GM10847 (cell line): Measurements from ENCODE around the gene SLC6A4.

Source experiments
- POLR2A ChIP-seq: IDR thresholded peaks from 2 replicates; pipeline ENCODE4 v1.6.1; 2011; ENCODE audit not compliant: insufficient read length; ENCODE audit errors: extremely low read depth

SLC6A4 gene

DNA sequence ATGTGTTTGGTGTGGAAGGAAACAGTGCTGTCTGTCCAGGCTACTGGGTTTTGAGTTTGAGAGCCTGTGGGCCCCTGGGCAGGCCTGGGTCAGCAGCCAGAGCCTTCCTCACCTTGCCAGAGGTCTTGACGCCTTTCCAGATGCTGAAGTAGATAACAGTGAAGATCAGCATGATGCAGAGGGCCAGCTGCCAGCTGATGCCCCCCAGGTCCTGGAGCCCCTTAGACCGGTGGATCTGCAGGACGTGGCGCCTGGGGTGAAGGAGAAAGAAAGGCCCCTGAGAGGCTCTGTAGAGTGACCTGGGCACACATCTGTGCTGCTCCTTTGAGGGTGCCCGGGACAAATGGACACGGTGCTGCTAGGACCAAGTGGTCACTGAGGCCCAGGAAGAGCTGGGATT, 18.4 kb downstream of the SLC6A4 start:
- no peak for TF ChIP-seq POLR2A

DNA sequence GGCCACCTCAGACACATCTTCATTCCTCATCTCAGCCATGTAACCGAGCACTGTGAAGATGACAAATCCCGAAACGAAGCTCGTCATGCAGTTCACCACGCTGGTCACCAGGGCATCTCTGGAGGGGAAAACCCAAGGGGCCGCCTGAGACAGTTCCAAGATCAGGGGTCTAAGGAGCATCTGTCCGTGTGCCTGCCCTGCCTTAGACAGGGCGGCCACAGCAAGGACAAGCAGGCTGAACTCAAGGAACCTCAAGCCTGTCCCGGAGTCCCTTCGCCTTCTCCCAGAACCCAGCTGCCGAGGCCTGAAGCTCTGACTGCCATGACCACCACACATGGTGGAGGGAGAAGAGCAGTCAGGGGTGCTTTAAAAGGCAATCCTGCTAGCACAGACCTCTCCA, 22.7 kb downstream of the SLC6A4 start:
- TF ChIP-seq POLR2A, result no peak

DNA sequence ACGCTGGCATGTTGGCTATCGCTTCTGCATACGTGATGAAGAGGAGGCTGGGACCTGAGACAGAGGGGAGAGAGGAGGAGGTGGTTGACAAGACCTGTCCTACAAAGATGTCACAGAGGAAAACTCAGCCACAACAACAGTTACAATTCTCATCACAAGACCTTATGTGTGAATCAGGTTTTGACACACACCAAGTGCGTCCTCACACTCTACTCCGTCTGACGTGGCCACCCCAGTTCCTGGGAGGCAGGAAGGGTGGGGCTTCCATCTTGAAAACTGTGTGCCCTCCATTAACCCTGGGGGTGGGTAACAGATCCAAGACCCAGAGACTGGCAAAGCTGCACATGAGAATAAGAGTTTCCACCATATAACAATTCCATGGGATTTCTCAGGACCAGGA, 24.1 kb downstream of the SLC6A4 start:
- no peak for TF ChIP-seq POLR2A

DNA sequence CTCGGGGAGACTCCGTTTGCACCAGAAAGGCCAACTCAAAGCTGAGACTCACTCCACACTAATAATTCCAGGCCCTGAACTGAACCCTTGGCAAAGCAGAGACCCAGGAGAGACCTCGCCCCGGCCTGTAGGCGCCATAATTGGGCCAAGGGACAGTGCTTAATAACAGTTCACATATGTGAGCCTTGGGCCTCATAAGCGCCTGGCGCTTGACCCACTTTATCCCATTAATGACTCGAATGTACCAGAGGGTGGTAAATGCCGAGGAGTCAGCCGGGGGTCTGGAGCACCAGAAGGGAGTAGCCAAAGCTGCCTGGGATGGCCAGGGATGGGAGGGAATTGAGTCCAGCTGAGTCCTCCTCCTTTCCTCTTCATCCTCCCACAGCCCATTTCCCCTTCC, 24.6 kb downstream of the SLC6A4 start:
- no peak for TF ChIP-seq POLR2A

DNA sequence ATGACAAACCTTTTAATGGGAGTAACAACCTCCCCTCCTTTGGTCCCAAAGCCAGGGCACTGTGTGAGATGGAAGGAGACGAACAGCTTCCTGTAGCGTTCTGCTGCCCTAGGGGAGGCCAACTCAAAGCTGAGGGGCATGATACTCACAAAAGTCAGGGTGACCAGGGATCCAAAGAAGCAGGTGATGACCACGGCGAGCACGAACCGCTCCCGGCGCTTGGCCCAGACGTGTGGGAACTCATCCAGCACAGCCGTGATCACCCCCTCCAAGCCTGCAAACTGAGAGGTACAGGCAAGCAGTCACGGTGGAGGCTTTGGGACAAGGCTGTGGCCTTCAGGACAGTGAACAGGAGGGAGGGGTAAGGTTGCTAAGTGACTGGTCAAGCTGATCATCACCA, 25.1 kb downstream of the SLC6A4 start:
- no peak for TF ChIP-seq POLR2A

DNA sequence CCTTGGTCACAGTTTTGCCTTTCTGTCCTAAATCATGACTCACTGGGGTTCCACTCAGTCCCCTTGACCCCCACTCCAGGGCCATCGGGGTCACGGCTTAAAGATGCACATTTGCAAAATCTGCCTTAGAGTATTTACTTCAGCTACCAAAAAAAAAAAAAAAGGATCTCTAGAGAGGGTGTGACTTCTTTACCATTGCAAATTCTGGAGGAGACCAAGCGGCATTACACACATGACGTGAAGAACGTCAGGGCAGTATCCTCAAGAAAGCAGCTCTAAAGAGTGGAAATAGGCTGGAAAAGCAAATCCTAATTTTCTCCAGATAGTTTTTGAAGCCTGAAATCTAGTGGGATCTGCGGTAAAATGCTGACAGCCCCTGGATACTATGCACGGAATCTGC, 25.6 kb downstream of the SLC6A4 start:
- no peak for TF ChIP-seq POLR2A

DNA sequence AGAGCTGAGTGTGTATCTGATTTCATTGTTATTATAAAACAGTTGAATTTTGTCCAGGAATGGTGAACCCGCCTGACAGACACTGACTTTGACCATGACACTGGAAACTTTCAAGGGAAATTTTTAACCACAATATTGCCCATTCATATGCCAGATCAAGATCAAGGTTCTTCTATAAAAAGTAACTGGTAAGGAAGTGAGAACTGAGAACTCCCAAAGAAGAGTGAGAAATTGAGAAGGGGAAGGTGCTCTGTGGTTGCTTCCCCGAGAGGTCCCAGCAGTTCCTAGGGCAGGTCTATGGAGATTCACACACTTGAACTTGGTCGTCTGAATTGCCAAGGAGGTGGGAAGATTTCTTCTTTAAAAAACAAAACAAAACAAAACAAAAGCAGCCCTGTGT, 27.3 kb downstream of the SLC6A4 start:
- TF ChIP-seq POLR2A, result no peak

DNA sequence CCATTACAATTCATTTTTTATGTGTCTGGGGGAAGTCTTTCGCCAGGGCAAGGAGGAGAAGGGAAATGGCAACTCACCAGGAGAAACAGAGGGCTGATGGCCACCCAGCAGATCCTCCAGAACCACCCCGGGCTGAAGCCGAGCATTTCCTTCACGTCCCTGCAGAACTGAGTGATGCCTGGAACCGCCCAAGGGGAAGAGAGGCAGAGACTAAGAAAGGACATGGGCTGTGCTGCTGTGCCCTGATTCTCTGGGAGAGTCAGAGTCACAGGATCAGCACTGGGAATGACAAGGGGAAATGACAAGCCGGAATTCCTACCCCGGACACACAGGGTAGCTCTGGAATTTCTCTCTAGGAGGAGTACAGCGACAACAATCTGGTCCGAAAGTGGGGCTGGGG, 27.8 kb downstream of the SLC6A4 start:
- TF ChIP-seq POLR2A, result no peak

DNA sequence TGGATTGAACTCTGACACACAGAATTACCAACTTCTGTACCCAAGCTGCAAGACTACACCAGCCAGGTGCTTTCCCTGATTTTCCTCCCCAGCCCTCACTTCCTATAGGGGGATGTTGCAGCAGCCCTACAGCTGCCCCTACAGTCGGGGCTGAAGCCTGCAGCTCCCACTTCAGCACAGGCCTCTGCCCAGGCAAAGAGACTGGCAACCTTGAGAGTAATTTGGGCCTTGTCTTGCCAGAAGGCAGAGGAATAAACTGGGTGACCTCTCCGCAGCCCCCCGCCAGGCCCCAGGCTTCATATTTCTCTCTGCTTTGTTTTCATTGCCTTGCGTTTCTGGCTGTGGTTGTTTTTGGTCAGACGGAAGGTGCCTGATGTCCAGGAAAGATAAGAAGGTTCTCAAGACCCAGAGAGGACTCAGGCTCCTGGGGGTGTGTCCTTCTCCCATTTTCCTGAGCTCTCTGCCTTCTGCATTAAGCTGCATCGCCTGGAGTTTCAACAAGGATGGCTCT, 32.0 kb downstream of the SLC6A4 start:
- no peak for TF ChIP-seq POLR2A

DNA sequence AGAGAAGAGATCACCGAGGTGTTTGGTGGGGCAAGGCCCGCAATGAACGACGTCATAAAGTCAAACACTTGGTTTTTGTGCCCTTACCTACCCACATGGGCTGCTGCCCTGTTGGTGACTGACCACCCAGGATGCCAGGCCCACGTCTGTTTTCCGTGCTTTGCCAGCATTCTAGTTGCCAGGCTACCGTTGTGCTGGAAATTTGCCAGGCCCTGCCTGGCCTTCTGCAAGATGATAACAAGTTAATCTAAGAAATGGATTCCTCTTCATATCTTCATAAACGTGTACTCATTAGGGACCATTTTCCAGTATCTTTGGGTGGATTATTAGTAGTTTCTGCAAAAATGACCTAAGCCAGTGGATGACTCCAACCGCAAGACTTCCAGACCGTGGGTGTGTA, 35.4 kb downstream of the SLC6A4 start:
- no peak for TF ChIP-seq POLR2A

DNA sequence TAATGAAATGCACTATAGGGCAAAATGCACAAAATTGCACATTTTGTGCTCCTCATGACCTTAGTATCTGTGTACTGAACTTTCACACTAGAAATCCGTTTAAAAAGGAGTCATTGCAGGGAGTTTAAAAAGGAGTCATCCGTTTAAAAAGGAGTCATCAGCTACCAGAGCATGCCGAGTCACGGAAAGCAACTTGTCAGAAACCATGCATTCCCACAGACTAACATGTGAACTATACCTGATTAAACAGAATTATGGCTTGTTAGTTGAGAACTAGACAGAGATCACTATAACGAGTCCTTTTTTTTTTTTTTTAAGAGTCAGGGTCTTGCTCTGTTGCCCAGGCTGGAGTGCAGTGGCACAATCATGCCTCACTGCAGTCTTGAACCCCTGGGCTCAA, 35.9 kb downstream of the SLC6A4 start:
- no peak for TF ChIP-seq POLR2A

DNA sequence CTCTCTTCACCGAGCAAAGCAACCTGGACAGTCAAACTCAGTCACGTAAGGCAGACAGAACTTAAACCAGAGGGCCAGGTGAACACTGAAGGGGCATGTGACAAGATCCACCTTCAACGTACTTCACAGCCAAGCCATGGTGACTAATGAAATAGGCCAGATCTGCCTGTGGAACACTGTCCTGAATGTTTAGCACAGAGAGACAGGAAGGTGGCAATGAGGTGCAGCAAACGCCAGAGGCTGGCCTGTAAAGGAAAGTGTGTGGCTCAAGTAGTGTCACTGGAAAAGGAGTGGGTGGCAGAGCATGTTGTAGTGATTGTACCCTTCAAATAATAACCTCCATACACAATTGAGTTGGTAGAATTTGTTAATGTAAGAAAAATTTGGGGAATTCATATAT, 38.1 kb downstream of the SLC6A4 start:
- TF ChIP-seq POLR2A, result no peak

DNA sequence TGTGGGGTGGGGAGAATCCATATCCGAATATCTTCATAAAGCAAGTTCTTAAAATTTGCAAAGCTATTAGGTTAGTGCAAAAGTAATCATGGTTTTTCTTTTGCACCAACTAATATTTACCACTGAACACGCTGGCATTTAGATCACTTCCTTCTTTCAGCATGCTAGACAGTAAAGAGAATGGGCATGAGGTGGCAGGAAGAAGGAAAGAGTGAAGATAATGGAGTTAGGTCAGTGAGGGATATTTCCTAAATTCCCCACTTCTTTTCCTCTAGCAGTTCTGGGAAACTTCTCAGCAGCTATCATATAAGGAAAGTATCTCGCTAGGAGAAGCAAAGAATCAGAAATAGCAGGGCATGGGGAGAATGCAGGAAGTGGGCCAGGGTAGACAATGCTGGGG, 39.0 kb downstream of the SLC6A4 start:
- TF ChIP-seq POLR2A, result no peak

DNA sequence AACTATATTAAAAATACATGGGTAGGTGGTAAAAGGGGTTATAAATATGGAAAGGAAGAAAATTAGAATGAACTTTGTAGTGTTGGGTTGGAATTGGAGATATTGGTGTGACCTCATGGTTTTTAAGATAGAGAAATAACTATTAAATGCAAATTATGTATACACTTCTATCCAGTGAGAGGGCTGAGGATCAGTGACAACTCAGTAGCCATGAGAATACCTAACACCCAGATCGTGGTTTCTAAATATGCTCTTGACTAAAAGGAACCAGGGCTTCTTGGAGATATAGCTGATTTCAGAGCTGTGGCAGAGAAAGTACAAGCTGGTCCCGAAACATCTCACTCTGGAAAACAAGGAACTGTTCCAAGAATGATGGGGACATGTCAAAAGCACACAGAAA, 44.4 kb downstream of the SLC6A4 start:
- TF ChIP-seq POLR2A, result no peak

DNA sequence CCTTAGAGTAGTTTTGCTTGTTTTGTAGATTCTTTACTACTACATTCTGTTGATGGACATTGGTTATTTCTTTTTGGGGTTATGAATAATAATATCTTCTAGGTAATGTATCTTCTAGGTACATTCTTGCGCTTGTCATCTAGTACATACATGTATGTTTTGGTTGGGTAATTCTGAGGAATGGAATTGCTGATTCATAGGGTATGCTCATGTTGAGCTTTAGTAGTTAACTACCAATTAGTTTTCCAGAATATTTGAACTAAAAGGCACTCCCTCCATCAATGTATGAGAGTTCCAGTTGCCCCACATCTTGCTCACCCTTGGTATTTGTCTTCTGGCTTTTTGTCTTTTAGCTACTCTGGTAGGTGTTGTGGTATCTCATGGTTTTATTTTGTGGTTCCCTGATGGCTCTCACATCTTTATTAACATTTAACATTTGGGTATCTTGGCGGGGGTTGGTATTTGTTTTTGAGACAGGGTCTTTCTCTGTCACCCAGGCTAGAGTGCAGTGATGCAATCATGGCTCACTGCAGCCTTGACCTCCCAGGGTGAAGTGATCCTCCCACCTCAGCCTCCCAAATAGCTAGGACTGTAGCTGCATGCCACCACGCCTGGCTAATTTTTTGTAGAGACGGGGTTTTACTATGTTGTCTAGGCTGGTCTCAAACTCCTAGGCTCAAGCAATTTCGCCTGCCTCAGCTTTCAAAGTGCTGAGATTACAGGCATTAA, 47.1 kb downstream of the SLC6A4 start:
- TF ChIP-seq POLR2A, result no peak

DNA sequence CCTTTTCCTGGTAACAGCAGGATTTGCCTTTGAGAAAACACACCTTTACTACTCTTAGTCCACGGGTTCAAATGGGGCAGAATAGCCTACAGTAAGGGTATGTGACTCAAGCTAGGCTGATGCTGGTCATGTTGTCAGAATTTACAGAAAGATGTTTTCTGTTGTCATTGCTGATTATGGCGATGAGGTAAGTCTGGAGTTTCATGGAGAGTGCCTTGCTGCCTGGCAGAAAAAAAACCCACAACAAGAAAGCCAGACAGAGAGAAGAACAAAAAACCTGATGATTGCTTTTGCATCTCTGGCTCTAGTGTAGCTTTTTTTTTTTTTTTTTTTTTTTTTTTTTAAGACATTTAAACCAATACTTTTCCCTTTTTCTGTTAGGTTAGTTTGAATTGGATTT, 47.9 kb downstream of the SLC6A4 start:
- TF ChIP-seq POLR2A, result no peak

DNA sequence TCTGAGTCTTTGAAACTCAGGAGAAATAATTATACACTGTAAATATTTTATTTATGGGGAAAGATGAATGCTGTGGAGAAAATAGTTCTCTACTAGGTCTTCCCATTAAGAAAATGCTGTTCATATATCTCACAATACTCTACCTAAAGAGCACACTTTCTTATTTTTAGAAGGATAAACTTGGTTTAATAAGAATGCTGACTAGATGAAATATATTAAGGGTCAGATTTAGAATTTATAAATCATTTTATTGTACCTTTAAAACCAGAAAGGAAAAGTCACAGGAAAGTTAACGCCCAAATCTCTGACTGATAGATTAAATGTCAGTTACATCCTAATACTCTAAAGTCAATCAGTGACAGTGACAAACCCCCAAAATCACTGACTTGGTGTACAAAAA, 48.7 kb downstream of the SLC6A4 start:
- no peak for TF ChIP-seq POLR2A
